HPDE6-E6E7 (cell line): ENCODE data around the gene SNRNP200.
A peak's percentile ranks its signal among the peaks of the same experiment; 100 is the strongest.

Source experiments
- DNase-seq: peaks from one replicate; pipeline ENCODE4 v3.0.0; 2011; ENCODE audit warnings: missing footprints; ENCODE audit errors: extremely low spot score

SNRNP200 gene

GRCh38 chr2:96251721-96252292 lies 53.5 kb downstream of the SNRNP200 start:
- no peak for DNase-seq

GRCh38 chr2:96250188-96250587 lies 55.2 kb downstream of the SNRNP200 start:
- DNase-seq: no peak

- DNase-seq: no peak
These were observed 55.7 kb downstream of the SNRNP200 start for GRCh38 chr2:96249654-96250053.

GRCh38 chr2:96248624-96249023 lies 56.7 kb downstream of the SNRNP200 start:
- DNase-seq: no peak

GRCh38 chr2:96247896-96248295 lies 57.5 kb downstream of the SNRNP200 start:
- DNase-seq: no peak

GRCh38 chr2:96247009-96247408 lies 58.3 kb downstream of the SNRNP200 start:
- no peak for DNase-seq

GRCh38 chr2:96245609-96246390 lies 59.5 kb downstream of the SNRNP200 start:
- DNase-seq: no peak

GRCh38 chr2:96243843-96244242 lies 61.5 kb downstream of the SNRNP200 start:
- no peak for DNase-seq

- DNase-seq: peak; percentile 71
These were observed 63.3 kb downstream of the SNRNP200 start for GRCh38 chr2:96241900-96242611.

- DNase-seq: no peak
These were observed 64.1 kb downstream of the SNRNP200 start for GRCh38 chr2:96241227-96241626.

GRCh38 chr2:96240341-96241038 lies 64.9 kb downstream of the SNRNP200 start:
- DNase-seq: peak; percentile 35

- DNase-seq: no peak
These were observed 65.5 kb downstream of the SNRNP200 start for GRCh38 chr2:96239745-96240264.

GRCh38 chr2:96239091-96239490 lies 66.3 kb downstream of the SNRNP200 start:
- no peak for DNase-seq

GRCh38 chr2:96238266-96238665 lies 67.1 kb downstream of the SNRNP200 start:
- no peak for DNase-seq

- DNase-seq: no peak
These were observed 68.5 kb downstream of the SNRNP200 start for GRCh38 chr2:96236882-96237281.

- DNase-seq: no peak
These were observed 71.4 kb downstream of the SNRNP200 start for GRCh38 chr2:96233880-96234316.

- DNase-seq: no peak
These were observed 71.9 kb downstream of the SNRNP200 start for GRCh38 chr2:96233436-96233835.

GRCh38 chr2:96231316-96231715 lies 74.0 kb downstream of the SNRNP200 start:
- DNase-seq: no peak

- DNase-seq: no peak
These were observed 80.3 kb downstream of the SNRNP200 start for GRCh38 chr2:96225016-96225533.
